ENCODE data around the gene TKTL2. TPM values are rescaled to one million over a fixed set of nuclear protein-coding genes. Genes with fewer than 3 reads are reported as not detected.

Gene TKTL2
- total RNA-seq, 1 donor from 2014 or later, result not detected

DNA sequence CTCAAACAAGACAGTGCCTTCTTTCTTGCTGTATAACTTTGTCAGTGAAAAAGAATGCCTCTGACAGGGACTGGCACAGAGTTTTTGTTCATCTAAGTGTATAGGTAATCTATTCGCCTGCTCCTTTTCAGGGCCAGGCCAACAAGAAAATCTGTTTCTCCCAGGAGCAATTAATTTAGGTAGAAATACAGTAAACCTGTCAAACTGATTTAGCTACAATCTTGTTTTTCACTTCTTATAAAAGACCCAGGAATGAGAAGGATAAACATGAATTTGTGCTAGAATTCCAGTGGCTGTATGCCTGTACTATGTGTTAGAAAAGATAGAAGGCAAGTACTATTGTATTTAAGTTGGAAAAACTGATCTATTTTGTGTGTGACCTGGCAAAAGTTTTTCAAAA, 27.0 kb upstream of the TKTL2 start:
- Histone ChIP-seq H3K4me1 (peaks cover 17% of the 10 kb centered on the region), H4K20me1 (ENCODE audit: low read depth) (peaks cover 27% of the 10 kb centered on the region), H3K27ac (no peak overlapping the region), H2AFZ (replicated peaks) (no peak overlapping the region), H3K79me2 (ENCODE audit: low read depth) (peaks cover 100% of the 10 kb centered on the region), H3K4me3 (no peak overlapping the region), H3K4me2 (no peak overlapping the region), H3K9me3 (ENCODE audit: low read depth) (no peaks in the 10 kb centered on the region), H3F3A (ENCODE audit: low read depth) (no peaks in the 10 kb centered on the region), H3K9ac (no peak overlapping the region), H3K27me3 (no peaks in the 10 kb centered on the region), H3K36me3 (no peaks in the 10 kb centered on the region)
- Mint-ChIP-seq H3K36me3 (peaks cover 29% of the 10 kb centered on the region), H3K27ac (no peak overlapping the region), H3K27me3 (ENCODE audit: insufficient read depth, low read depth) (peaks cover 2% of the 10 kb centered on the region), H3K4me3 (no peak overlapping the region), H3K9me3 (peaks cover 10% of the 10 kb centered on the region), H3K4me1 (peaks cover 9% of the 10 kb centered on the region)
- DNase-seq (ENCODE audit: low spot score), result peak; percentile 16
- no peak for TF ChIP-seq EZH2 (IDR thresholded peaks at IDR 0.05)
- TF ChIP-seq, protein P1, sequence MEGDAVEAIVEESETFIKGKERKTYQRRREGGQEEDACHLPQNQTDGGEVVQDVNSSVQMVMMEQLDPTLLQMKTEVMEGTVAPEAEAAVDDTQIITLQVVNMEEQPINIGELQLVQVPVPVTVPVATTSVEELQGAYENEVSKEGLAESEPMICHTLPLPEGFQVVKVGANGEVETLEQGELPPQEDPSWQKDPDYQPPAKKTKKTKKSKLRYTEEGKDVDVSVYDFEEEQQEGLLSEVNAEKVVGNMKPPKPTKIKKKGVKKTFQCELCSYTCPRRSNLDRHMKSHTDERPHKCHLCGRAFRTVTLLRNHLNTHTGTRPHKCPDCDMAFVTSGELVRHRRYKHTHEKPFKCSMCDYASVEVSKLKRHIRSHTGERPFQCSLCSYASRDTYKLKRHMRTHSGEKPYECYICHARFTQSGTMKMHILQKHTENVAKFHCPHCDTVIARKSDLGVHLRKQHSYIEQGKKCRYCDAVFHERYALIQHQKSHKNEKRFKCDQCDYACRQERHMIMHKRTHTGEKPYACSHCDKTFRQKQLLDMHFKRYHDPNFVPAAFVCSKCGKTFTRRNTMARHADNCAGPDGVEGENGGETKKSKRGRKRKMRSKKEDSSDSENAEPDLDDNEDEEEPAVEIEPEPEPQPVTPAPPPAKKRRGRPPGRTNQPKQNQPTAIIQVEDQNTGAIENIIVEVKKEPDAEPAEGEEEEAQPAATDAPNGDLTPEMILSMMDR (IDR thresholded peaks at IDR 0.05), result no peak
- TF ChIP-seq EZH2phosphoT487 (IDR thresholded peaks at IDR 0.05), result no peak

DNA sequence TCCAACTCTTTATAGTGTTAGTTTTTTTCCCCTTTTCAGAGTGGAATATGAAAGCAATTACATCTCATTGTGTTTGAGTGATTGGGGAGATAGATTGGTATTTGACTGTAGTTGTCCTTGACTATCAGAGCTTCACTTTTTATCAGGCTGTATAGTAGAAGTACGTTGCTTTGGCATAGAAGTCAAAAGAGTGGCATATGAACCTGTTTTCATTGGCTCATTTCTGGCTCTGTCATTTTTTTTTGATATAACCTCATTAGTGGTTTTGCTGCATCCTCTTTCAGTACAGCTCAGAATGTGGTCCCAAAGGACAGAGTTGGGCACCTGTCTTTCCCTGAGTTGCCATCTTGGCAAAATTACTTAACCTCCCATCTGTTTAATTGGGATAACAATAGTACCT, 22.3 kb upstream of the TKTL2 start:
- Histone ChIP-seq H3K4me3 (peak overlapping the region; percentile 63), H4K20me1 (ENCODE audit: low read depth) (peaks cover 7% of the 10 kb centered on the region), H3K4me2 (peak overlapping the region; percentile 83), H3K4me1 (peaks cover 17% of the 10 kb centered on the region), H3K36me3 (no peaks in the 10 kb centered on the region), H3K9me3 (ENCODE audit: low read depth) (no peaks in the 10 kb centered on the region), H3F3A (ENCODE audit: low read depth) (peaks cover 20% of the 10 kb centered on the region), H3K27me3 (no peaks in the 10 kb centered on the region), H3K9ac (peak overlapping the region; percentile 70), H3K27ac (peak overlapping the region; percentile 96), H3K79me2 (ENCODE audit: low read depth) (peaks cover 64% of the 10 kb centered on the region), H2AFZ (replicated peaks) (peak overlapping the region; percentile 17)
- Mint-ChIP-seq H3K36me3 (peaks cover 18% of the 10 kb centered on the region), H3K27ac (peak overlapping the region; percentile 38), H3K27me3 (ENCODE audit: insufficient read depth, low read depth) (no peaks in the 10 kb centered on the region), H3K4me3 (peak overlapping the region; percentile 98), H3K9me3 (peaks cover 4% of the 10 kb centered on the region), H3K4me1 (peaks cover 9% of the 10 kb centered on the region)
- TF ChIP-seq EZH2 (IDR thresholded peaks at IDR 0.05) (no peak), EZH2phosphoT487 (IDR thresholded peaks at IDR 0.05) (no peak)
- TF ChIP-seq, protein P1 (IDR thresholded peaks at IDR 0.05), result no peak
- no peak for DNase-seq (ENCODE audit: low spot score)

DNA sequence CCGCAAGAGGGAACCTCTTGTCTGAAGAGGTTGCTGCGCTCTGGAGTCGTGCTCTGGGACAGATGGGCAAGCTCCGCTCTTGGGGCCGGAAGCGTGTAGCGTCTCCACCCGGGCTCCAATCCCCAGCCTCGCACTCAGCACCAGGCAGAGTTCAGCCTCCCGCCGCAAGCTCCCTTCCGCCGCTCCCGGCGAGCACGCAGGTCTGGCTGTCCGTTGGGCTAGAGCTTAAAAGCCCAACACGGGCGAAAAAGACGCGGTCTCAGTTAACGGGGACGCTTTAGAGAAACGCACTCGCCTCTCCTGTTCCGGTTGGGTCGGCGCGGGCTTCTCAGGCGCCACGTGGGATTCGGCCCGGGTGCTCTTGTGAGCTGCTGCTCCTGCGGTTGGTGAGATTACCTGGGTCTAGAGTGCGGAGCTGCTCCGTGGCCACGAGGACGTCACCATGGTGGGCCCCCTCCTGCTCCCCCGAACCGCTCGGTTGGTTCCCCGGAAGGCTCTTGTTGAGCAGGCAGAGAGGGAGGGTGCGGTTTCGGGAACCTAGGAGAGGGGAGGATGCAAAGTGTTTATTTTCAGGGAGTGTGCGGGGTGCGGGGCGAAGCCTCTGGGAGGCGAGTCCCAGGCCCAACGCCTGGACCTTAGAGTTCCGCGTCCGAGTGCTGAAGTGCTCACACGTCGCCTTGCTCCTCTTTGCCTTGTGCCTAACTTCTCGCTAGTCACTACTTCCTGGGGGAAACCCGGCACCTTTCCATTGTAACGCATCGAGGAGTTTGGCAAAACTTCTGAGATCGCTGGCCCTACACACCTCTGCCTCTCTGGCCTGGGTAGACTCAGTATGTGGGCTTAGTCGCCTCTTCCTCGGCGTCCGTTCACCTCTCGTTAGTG, 21.0 kb upstream of the TKTL2 start, which contains the start of gene TMA16:
Gene TMA16, plus strand, starts transcription at position 331 of the 882 bp plus-strand sequence. Its CDS starts 112 bp downstream, at position 443.
- H3K9me3 ChIP-seq (ENCODE audit: low read depth), result no peaks in the 10 kb centered on the region
- TF ChIP-seq, protein P1 (IDR thresholded peaks at IDR 0.05), result no peak
- TF ChIP-seq EZH2 (IDR thresholded peaks at IDR 0.05) (no peak), EZH2phosphoT487 (IDR thresholded peaks at IDR 0.05) (no peak)
- Mint-ChIP-seq H3K4me1 (peaks cover 9% of the 10 kb centered on the region), H3K4me3 (peak within 1 kb of the TSS; percentile 98), H3K27me3 (ENCODE audit: insufficient read depth, low read depth) (no peaks in the 10 kb centered on the region), H3K36me3 (peaks cover 15% of the 10 kb centered on the region), H3K27ac (peak within 1 kb of the TSS; percentile 99), H3K9me3 (peaks cover 4% of the 10 kb centered on the region)
- H3K36me3 ChIP-seq, result no peaks in the 10 kb centered on the region
- no peaks in the 10 kb centered on the region for H4K20me1 ChIP-seq (ENCODE audit: low read depth)
- peak within 1 kb of the TSS; percentile 96 for H3K27ac ChIP-seq
- peak within 1 kb of the TSS; percentile 63 for H3K4me3 ChIP-seq
- peaks cover 20% of the 10 kb centered on the region for H3F3A ChIP-seq (ENCODE audit: low read depth)
- H3K27me3 ChIP-seq, result no peaks in the 10 kb centered on the region
- peak within 1 kb of the TSS; percentile 70 for H3K9ac ChIP-seq
- peak; percentile 93 for DNase-seq (ENCODE audit: low spot score)
- H3K4me2 ChIP-seq, result peak within 1 kb of the TSS; percentile 83
- peaks cover 13% of the 10 kb centered on the region for H3K4me1 ChIP-seq
- peaks cover 51% of the 10 kb centered on the region for H3K79me2 ChIP-seq (ENCODE audit: low read depth)
- peak within 1 kb of the TSS; percentile 86 for H2AFZ ChIP-seq (replicated peaks)
